Kidney (tissue), 14 donors: ENCODE results near the gene HES3. TPM values are rescaled to one million over a fixed set of nuclear protein-coding genes. Genes with fewer than 3 reads are reported as not detected.
A peak's percentile ranks its signal among the peaks of the same experiment; 100 is the strongest.

Experiments
- DNase-seq, 5 donors: peaks; one replicate each; pipeline ENCODE4 v3.0.0-alpha.2; 2013 to 2020
- FAIRE-seq: peaks from 2 replicates; lab custom pipeline; 2012; peaks lifted over from hg19 to GRCh38; lab: Jason Lieb, UNC
- H3K27ac ChIP-seq, 2 donors: one replicate each; pipeline ENCODE4 v1.7.0; 2013; ENCODE audit warnings: low read depth in 2 of 2, low read length in 2 of 2, inconsistent platforms in 1 of 2
- H3K27me3 ChIP-seq: one replicate; pipeline ENCODE4 v1.7.1; 2013; ENCODE audit warnings: low read length, inconsistent platforms; ENCODE audit not compliant: control insufficient read depth, insufficient read depth
- H3K36me3 ChIP-seq, 3 donors: one replicate each; pipeline versions ENCODE4 v1.7.0 to v1.7.1; 2013; ENCODE audit warnings: low read length in 3 of 3, control low read depth in 1 of 3, inconsistent platforms in 1 of 3; ENCODE audit not compliant: insufficient read depth in 3 of 3, control insufficient read depth in 2 of 3
- H3K4me1 ChIP-seq, 3 donors: one replicate each; pipeline versions ENCODE4 v1.7.0 to v1.7.1; 2013; ENCODE audit warnings: low read length in 3 of 3, inconsistent platforms in 1 of 3, low read depth in 1 of 3; ENCODE audit not compliant: control insufficient read depth in 2 of 3, insufficient read depth in 2 of 3
- H3K4me3 ChIP-seq, 3 donors: one replicate each; pipeline versions ENCODE4 v1.7.0 to v1.8.1; 2013; ENCODE audit warnings: low read length in 3 of 3, control low read depth in 1 of 3, inconsistent platforms in 1 of 3
- H3K9ac ChIP-seq, 3 donors: one replicate each; pipeline versions ENCODE4 v1.7.0 to v1.7.1; 2013; ENCODE audit warnings: low read length in 3 of 3, control low read depth in 1 of 3, inconsistent platforms in 1 of 3
- H3K9me3 ChIP-seq, 3 donors: one replicate each; pipeline versions ENCODE4 v1.7.0 to v1.7.1; 2013; ENCODE audit warnings: low read length in 3 of 3, control low read depth in 1 of 3, inconsistent platforms in 1 of 3; ENCODE audit not compliant: control insufficient read depth in 2 of 3, insufficient read depth in 1 of 3
- intact Hi-C: fragments of 100-400 bp; cut with DNase I; formaldehyde crosslinking; loops from one replicate; pipeline ENCODE4 v1.11.1; 2022
- polyA plus RNA-seq: library from polyadenylated mRNA; stranded (reverse); fragments of 350-450 nt; fragmentation: Illumina TruSeq; extraction: RNeasy Lipid Tissue Mini Kit (QIAGEN cat#74804); gene quantifications from one replicate; pipeline ENCODE4 v1.2.3, GENCODE V29; 2014; ENCODE audit warnings: low read depth, low replicate concordance; ENCODE audit not compliant: insufficient read depth
- total RNA-seq: library from RNA; stranded (reverse); fragmentation: NEBNext Ultra II Directional; extraction: Animal tissue kit (Norgen Biotek cat#: 25700); gene quantifications from one replicate; pipeline ENCODE4 v1.2.1, GENCODE V29; 2021
- TF ChIP-seq, protein P1 (sequence below): IDR thresholded peaks from 3 replicates; pipeline ENCODE4 v1.5.1; 2012; ENCODE audit warnings: mild to moderate bottlenecking, moderate library complexity, borderline replicate concordance; ENCODE audit not compliant: insufficient read depth; ENCODE audit errors: extremely low read depth
- donor health status: control.
- donor health status: control.
- donor health status: control.
- donor health status: control.
- donor health status: control.
- donor health status: DM: yes; HTN: yes; CAD: no.
- donor health status: Normal renal cell carcinoma (clear cell type).

Gene HES3
- total and polyA plus RNA-seq, 2 donors from 2014 or later = not detected

DNA sequence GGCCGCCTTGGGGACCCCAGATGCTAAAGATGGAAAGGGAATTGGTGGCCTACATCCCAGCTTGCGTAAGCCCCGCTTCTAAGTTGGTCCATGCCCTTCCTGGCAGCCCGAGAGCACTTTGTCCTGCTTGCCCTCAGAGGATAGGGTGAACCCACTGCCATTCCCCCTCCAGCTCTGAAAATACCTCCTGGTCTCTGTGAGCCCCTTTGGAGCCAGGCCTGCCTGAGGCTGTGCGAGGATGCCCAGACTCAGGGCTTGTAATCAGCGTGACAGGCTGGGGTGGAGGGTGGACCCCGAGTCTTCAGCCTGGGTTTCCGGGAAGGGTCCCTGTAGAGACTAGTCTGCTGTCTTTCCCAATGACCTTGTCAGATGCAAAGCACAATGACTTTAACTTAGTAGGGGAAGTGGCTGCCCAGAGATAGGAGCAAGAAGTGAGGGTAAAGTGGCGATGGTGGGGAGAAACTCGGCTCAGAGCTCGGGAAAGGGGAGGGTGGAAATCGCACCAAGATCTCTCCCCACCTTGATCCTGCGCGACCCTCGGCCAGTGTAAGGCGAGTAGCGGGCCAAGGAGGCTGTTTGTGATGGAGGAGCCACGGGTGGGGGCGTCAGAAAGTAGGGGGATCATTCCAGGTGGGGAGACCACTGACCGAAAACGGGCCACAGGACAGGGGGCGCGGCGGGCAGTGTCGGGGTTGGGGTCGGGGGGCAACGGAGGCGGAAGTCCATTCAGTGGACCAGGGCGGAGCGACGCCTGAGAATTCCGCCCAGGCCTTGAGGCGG, 2.7 kb upstream of the HES3 start:
- no peak overlapping the region for H3K9ac ChIP-seq
- H3K27ac ChIP-seq = no peak overlapping the region
- H3K9me3 ChIP-seq = no peaks in the 10 kb centered on the region
- H3K4me1 ChIP-seq = peaks cover 0 to 3% (median 0%) of the 10 kb centered on the region in 3 donors
- FAIRE-seq (no peak), DNase-seq (peak in 2 of 5 donors; percentile 43 to 60)
- TF ChIP-seq, protein P1, sequence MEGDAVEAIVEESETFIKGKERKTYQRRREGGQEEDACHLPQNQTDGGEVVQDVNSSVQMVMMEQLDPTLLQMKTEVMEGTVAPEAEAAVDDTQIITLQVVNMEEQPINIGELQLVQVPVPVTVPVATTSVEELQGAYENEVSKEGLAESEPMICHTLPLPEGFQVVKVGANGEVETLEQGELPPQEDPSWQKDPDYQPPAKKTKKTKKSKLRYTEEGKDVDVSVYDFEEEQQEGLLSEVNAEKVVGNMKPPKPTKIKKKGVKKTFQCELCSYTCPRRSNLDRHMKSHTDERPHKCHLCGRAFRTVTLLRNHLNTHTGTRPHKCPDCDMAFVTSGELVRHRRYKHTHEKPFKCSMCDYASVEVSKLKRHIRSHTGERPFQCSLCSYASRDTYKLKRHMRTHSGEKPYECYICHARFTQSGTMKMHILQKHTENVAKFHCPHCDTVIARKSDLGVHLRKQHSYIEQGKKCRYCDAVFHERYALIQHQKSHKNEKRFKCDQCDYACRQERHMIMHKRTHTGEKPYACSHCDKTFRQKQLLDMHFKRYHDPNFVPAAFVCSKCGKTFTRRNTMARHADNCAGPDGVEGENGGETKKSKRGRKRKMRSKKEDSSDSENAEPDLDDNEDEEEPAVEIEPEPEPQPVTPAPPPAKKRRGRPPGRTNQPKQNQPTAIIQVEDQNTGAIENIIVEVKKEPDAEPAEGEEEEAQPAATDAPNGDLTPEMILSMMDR = no peak
- no peak overlapping the region for H3K4me3 ChIP-seq
- intact Hi-C loops = loop anchor here (10.0 kb wide), 1 partner anchor 186 kb away; no protein-coding TSS in a partner anchor
- H3K27me3 ChIP-seq = peaks cover 38% of the 10 kb centered on the region
- H3K36me3 ChIP-seq = no peaks in the 10 kb centered on the region

DNA sequence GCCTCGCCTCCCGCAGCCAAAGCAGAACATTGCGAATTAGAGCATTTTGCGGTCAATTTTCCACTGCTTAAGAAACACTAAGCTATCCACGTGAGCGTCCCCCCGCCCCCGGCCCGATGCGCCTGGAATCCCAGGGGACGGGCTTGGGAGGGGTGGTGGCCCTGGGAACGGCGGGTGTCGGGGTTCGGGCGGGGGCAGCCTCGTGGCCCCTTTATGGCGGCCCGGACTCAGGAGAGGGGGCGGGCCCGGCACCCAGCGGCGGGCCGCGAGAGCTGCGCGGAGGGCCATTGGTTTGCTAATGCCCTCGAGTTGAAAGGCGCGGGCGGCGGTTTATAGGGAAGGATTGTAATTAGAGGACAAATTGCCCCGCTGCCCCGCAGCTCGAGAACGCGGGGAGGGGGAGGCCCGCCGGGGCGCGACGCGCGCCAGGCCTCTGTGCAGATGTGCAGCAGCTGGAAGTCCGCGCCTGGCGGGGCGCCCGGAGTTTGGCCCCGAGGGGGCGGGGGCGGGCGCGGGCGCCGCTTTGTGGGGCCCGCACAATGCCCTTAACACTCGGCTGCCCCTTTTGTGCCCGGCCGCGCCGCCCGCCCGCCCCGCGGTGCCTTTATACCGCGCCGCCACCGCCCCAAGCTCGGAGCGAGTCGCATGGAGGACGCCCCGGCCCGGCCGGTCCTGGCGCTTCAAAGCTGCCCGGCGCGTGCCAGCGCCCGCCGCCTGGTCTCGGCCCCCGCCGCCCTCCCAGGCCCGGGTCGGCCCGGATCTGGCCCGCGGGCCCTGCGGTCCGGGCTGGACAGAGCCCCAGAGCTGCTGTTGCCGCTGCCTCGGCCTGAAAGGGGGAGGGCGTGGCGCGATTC, 1.9 kb upstream of the HES3 start:
- Histone ChIP-seq H3K36me3 (no peaks in the 10 kb centered on the region), H3K27me3 (peaks cover 41% of the 10 kb centered on the region), H3K4me1 (peaks cover 0 to 2% (median 0%) of the 10 kb centered on the region in 3 donors), H3K4me3 (no peak overlapping the region), H3K9me3 (no peaks in the 10 kb centered on the region), H3K27ac (no peak overlapping the region), H3K9ac (no peak overlapping the region)
- intact Hi-C loops = loop anchor here (10.0 kb wide), 1 partner anchor 187 kb away; no protein-coding TSS in a partner anchor
- DNase-seq (peak in 3 of 5 donors; percentile 23 to 69 (median 58)), FAIRE-seq (no peak)
- TF ChIP-seq, protein P1 = no peak

DNA sequence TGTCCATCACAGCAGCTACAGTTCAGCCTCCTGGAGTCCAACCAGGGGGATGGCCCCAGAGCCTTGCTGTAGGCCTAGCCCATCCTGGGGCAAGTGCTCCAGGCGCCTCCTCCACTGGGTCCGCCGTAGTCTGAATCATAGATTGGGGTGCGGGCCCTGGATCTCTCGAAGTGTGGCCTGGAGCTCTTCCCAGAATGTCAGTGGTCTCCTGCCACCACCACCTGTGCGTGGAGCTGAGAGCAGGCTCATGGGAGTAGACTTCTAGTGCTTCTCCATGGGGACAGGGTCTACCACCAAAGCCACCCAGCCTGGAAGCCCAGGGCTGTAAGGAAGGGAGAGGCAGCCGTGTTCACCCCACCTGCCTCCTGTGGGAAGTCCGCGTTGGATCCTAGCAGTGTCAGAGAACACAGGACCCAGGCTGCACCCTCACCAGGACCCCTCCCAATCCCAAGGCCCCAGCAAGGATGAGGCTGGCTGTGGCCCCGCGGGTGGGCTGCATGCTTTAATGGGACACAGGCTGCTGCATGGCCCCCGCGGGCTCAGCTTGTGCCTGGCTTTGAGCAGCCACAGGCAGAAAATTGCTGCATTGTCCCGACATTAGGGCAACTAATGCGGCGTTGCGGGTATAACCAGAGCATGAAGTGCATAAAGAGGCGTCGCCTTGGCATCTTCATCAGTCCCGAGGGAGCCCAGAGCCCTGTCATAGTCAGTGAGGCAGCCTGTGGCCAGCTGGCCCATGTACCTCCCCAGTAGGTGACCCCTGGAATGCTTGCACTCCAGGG, 735 bp upstream of the HES3 start:
- DNase-seq (peak in 2 of 5 donors; percentile 40 to 72), FAIRE-seq (no peak)
- TF ChIP-seq, protein P1 = no peak
- intact Hi-C loops = loop anchor here (10.0 kb wide), 1 partner anchor 188 kb away; no protein-coding TSS in a partner anchor
- Histone ChIP-seq H3K27me3 (peaks cover 41% of the 10 kb centered on the region), H3K9ac (no peak overlapping the region), H3K36me3 (no peaks in the 10 kb centered on the region), H3K9me3 (no peaks in the 10 kb centered on the region), H3K4me3 (no peak overlapping the region), H3K27ac (no peak overlapping the region), H3K4me1 (peaks cover 0 to 2% (median 0%) of the 10 kb centered on the region in 3 donors)
